HepG2 (cell line): Measurements from ENCODE around the gene MYO19. TPM values are rescaled to one million over a fixed set of nuclear protein-coding genes. Genes with fewer than 3 reads are reported as not detected.
A peak's percentile ranks its signal among the peaks of the same experiment; 100 is the strongest.

Source experiments
- ARNT2 ChIP-seq: sonication (generic); formaldehyde crosslinking; IDR thresholded peaks from 2 replicates; pipeline ENCODE4 v1.8.0; 2022; ENCODE audit warnings: mild to moderate bottlenecking, low read depth, missing genetic modification reagents, moderate library complexity
- CC2D1A ChIP-seq: sonication (generic); formaldehyde crosslinking; IDR thresholded peaks from 2 replicates; pipeline ENCODE4 v1.8.1; 2023; ENCODE audit warnings: mild to moderate bottlenecking, missing genetic modification reagents
- DPF2 ChIP-seq: sonication (generic); formaldehyde crosslinking; IDR thresholded peaks from 2 replicates; pipeline ENCODE4 v1.4.0; 2020; ENCODE audit warnings: mild to moderate bottlenecking, low read depth, missing genetic modification reagents, borderline replicate concordance
- FOXA3 ChIP-seq: IDR thresholded peaks from 2 replicates; pipeline ENCODE4 v1.6.1; 2016; ENCODE audit warnings: missing genetic modification reagents, missing compliant biosample characterization
- HDAC6 ChIP-seq: fragments of 200-600 bp; sonication (generic); IDR thresholded peaks from 2 replicates; pipeline ENCODE4 v1.7.0; 2017; ENCODE audit warnings: mild to moderate bottlenecking, antibody characterized with exemption, low read length, low read depth
- ISL2 ChIP-seq: sonication (generic); formaldehyde crosslinking; IDR thresholded peaks from 2 replicates; pipeline ENCODE4 v1.5.0; 2020; ENCODE audit warnings: missing genetic modification reagents
- JUNB ChIP-seq: sonication (generic); formaldehyde crosslinking; IDR thresholded peaks from 2 replicates; pipeline ENCODE4 v1.8.0; 2022; ENCODE audit warnings: missing genetic modification reagents, mild to moderate bottlenecking, borderline replicate concordance
- KLF12 ChIP-seq: sonication (generic); formaldehyde crosslinking; IDR thresholded peaks from 2 replicates; pipeline ENCODE4 v1.4.0; 2020; ENCODE audit warnings: missing genetic modification reagents, borderline replicate concordance
- LCORL ChIP-seq, 2 experiments: fragments of 450-650 bp in 1 of 2; sonication (generic) in 1 of 2; formaldehyde crosslinking in 1 of 2; IDR thresholded peaks; 2 replicates each; pipeline versions ENCODE4 v1.5.0 to v1.6.1; 2017 to 2020; ENCODE audit warnings: antibody characterized with exemption in 1 of 2, missing genetic modification reagents in 1 of 2
- MYNN ChIP-seq: sonication (generic); formaldehyde crosslinking; IDR thresholded peaks from 2 replicates; pipeline ENCODE4 v1.4.0; 2020; ENCODE audit warnings: mild to moderate bottlenecking, low read depth, missing genetic modification reagents
- NFE2L2 ChIP-seq: fragments of 150-350 bp; IDR thresholded peaks from 2 replicates; pipeline ENCODE4 v1.6.1; 2014; ENCODE audit warnings: low read length
- NR3C1 ChIP-seq: sonication (generic); formaldehyde crosslinking; IDR thresholded peaks from 2 replicates; pipeline ENCODE4 v1.4.0; 2020; ENCODE audit warnings: missing genetic modification reagents
- PHF20 ChIP-seq: sonication (generic); formaldehyde crosslinking; IDR thresholded peaks from 2 replicates; pipeline ENCODE4 v1.5.0; 2020; ENCODE audit warnings: mild to moderate bottlenecking, missing genetic modification reagents
- RFXANK ChIP-seq: IDR thresholded peaks from 2 replicates; pipeline ENCODE4 v1.6.1; 2016
- TCF7L2 ChIP-seq: IDR thresholded peaks from 2 replicates; pipeline ENCODE4 v1.6.1; 2011; ENCODE audit warnings: mild to moderate bottlenecking, low read depth, low read length, moderate library complexity
- TOE1 ChIP-seq: sonication (generic); formaldehyde crosslinking; IDR thresholded peaks from 2 replicates; pipeline ENCODE4 v1.4.0; 2020; ENCODE audit warnings: mild to moderate bottlenecking, missing genetic modification reagents
- ZNF33B ChIP-seq: sonication (generic); formaldehyde crosslinking; IDR thresholded peaks from 2 replicates; pipeline ENCODE4 v1.5.1; 2020; ENCODE audit warnings: mild to moderate bottlenecking, missing genetic modification reagents
- ZNF343 ChIP-seq: sonication (generic); formaldehyde crosslinking; IDR thresholded peaks from 2 replicates; pipeline ENCODE4 v1.4.0; 2020; ENCODE audit warnings: mild to moderate bottlenecking, missing genetic modification reagents
- ZNF652 ChIP-seq: IDR thresholded peaks from 2 replicates; pipeline ENCODE4 v1.6.1; 2016; ENCODE audit warnings: low read depth, borderline replicate concordance
- ZNF879 ChIP-seq: sonication (generic); formaldehyde crosslinking; IDR thresholded peaks from 2 replicates; pipeline ENCODE4 v1.8.1; 2023; ENCODE audit warnings: missing genetic modification reagents
- polyA plus RNA-seq, 8 experiments: library from polyadenylated mRNA; depleted of rRNA in 3 of 8; stranded (reverse) in 7 of 8; unstranded in 1 of 8; fragments of >200 nt; fragmentation: Illumina TruSeq in 4 of 8; extraction: Trizol in 4 of 8; gene quantifications; 2 replicates each; pipeline versions ENCODE4 v1.2.1 to v1.2.3, GENCODE V29; 2011 to 2016; ENCODE audit warnings: low read depth in 4 of 8, missing spikeins in 1 of 8, mixed read lengths in 1 of 8; ENCODE audit not compliant: insufficient read depth in 1 of 8
- total RNA-seq, 5 experiments: library from RNA; depleted of rRNA; stranded (reverse); fragments of >200 nt; fragmentation: Illumina TruSeq; extraction: Trizol; gene quantifications; 2 replicates each; pipeline ENCODE4 v1.2.3, GENCODE V29; 2016; ENCODE audit warnings: low read depth in 1 of 5
- TF ChIP-seq, protein P1 (sequence below): sonication (generic); formaldehyde crosslinking; IDR thresholded peaks from 2 replicates; pipeline ENCODE4 v1.5.0; 2020; ENCODE audit warnings: mild to moderate bottlenecking, missing genetic modification reagents
- TF ChIP-seq, protein P2 (sequence below): IDR thresholded peaks from 2 replicates; pipeline ENCODE4 v1.6.1; 2016; ENCODE audit warnings: control low read depth
- TF ChIP-seq, protein P3 (sequence below): sonication (generic); formaldehyde crosslinking; IDR thresholded peaks from 2 replicates; pipeline ENCODE4 v1.5.0; 2020; ENCODE audit warnings: missing genetic modification reagents, mild to moderate bottlenecking, borderline replicate concordance
- TF ChIP-seq, protein P4 (sequence below), 2 experiments: fragments of 450-650 bp in 1 of 2; sonication (generic) in 1 of 2; formaldehyde crosslinking; IDR thresholded peaks; 2 replicates each; pipeline versions ENCODE4 v1.5.0 to v1.8.0; 2020 to 2022; ENCODE audit warnings: mild to moderate bottlenecking in 1 of 2, missing genetic modification reagents in 1 of 2
- TF ChIP-seq, protein P5 (sequence below): sonication (generic); formaldehyde crosslinking; IDR thresholded peaks from 2 replicates; pipeline ENCODE4 v1.4.0; 2020; ENCODE audit warnings: mild to moderate bottlenecking, missing genetic modification reagents

The MYO19 gene
- total and polyA plus RNA-seq, 2 of the 13 experiments (the other 11 are each of a cell fraction or from before 2014, with no cell fraction given): 75.7 to 82.3 TPM

DNA sequence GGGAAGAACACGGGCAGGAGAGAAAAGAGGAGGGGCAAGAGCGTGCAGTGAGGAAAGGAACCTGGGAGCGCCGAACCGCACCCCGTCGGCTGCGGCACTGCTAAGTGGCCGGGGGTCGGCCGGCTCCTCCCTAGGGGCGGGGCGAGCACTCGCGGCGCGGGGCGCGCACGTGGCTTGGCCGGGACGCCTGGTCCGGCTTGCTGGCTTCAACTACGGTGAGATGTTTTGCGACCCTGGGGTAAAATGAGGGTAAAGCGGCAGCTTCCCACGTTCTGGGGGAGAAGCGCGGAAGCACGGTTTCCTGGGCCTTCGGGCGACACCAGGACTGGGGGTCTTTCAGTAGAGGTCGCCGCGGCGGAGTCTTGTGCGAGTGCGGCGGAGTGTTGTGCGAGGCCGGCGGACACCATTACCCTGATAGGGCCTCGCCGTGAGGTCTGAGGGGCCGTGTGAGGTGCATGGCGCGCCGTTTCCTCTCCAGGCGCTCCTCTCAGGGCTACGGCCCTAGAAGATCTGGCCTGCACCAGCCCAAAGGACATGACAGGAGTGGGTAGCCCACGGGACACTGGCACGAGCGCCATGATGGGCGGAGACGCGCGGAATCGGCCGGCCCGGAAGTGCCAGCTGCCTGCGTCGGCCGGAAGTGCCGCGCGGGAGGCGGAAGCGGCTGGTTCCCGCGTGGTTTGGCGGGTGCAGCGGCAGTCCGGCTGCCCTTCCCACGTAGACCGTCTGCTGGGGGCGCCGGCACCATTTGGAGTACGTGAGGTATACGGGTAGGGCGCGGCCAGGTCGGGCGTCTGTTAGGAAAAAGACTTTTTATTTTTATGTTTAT lies at the start of gene MYO19, which contains the start of gene PIGW (continued):
- TF ChIP-seq, protein P1, sequence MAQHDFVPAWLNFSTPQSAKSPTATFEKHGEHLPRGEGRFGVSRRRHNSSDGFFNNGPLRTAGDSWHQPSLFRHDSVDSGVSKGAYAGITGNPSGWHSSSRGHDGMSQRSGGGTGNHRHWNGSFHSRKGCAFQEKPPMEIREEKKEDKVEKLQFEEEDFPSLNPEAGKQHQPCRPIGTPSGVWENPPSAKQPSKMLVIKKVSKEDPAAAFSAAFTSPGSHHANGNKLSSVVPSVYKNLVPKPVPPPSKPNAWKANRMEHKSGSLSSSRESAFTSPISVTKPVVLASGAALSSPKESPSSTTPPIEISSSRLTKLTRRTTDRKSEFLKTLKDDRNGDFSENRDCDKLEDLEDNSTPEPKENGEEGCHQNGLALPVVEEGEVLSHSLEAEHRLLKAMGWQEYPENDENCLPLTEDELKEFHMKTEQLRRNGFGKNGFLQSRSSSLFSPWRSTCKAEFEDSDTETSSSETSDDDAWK (CRISPR knock-in tag): no peak
- no peak for TF ChIP-seq TCF7L2
- peak; percentile 90; the same call in 1 of the 2 replicates for TF ChIP-seq KLF12 (CRISPR knock-in tag)
- TF ChIP-seq PHF20: peak; percentile 89
- no peak for TF ChIP-seq DPF2 (CRISPR knock-in tag)
- peak; percentile 61 for TF ChIP-seq ISL2 (CRISPR knock-in tag)
- TF ChIP-seq, protein P2, sequence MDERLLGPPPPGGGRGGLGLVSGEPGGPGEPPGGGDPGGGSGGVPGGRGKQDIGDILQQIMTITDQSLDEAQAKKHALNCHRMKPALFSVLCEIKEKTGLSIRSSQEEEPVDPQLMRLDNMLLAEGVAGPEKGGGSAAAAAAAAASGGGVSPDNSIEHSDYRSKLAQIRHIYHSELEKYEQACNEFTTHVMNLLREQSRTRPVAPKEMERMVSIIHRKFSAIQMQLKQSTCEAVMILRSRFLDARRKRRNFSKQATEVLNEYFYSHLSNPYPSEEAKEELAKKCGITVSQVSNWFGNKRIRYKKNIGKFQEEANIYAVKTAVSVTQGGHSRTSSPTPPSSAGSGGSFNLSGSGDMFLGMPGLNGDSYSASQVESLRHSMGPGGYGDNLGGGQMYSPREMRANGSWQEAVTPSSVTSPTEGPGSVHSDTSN (CRISPR knock-in tag): no peak
- TF ChIP-seq, protein P3, sequence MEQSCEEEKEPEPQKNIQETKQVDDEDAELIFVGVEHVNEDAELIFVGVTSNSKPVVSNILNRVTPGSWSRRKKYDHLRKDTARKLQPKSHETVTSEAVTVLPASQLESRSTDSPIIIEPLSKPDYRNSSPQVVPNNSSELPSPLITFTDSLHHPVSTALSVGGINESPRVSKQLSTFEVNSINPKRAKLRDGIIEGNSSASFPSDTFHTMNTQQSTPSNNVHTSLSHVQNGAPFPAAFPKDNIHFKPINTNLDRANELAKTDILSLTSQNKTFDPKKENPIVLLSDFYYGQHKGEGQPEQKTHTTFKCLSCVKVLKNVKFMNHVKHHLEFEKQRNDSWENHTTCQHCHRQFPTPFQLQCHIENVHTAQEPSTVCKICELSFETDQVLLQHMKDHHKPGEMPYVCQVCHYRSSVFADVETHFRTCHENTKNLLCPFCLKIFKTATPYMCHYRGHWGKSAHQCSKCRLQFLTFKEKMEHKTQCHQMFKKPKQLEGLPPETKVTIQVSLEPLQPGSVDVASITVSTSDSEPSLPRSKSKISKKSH (CRISPR knock-in tag): peak; percentile 89; the same call in 1 of the 2 replicates
- TF ChIP-seq, protein P4, sequence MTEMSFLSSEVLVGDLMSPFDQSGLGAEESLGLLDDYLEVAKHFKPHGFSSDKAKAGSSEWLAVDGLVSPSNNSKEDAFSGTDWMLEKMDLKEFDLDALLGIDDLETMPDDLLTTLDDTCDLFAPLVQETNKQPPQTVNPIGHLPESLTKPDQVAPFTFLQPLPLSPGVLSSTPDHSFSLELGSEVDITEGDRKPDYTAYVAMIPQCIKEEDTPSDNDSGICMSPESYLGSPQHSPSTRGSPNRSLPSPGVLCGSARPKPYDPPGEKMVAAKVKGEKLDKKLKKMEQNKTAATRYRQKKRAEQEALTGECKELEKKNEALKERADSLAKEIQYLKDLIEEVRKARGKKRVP (CRISPR knock-in tag; IDR thresholded peaks at IDR 0.05): no peak
- peak; percentile 93 for TF ChIP-seq ARNT2 (CRISPR knock-in tag)
- no peak for TF ChIP-seq HDAC6
- TF ChIP-seq ZNF879 (CRISPR knock-in tag): peak; percentile 77; the same call in 1 of the 2 replicates
- TF ChIP-seq NFE2L2: no peak
- TF ChIP-seq JUNB (CRISPR knock-in tag): no peak
- no peak for TF ChIP-seq MYNN (CRISPR knock-in tag)
- TF ChIP-seq TOE1 (CRISPR knock-in tag): 0 out of 2 replicates have a peak, but pooled peaks have one; percentile 33
- TF ChIP-seq, protein P5, sequence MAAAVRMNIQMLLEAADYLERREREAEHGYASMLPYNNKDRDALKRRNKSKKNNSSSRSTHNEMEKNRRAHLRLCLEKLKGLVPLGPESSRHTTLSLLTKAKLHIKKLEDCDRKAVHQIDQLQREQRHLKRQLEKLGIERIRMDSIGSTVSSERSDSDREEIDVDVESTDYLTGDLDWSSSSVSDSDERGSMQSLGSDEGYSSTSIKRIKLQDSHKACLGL (CRISPR knock-in tag): peak; percentile 95; the same call in 1 of the 2 replicates
- 0 out of 2 replicates have a peak, but pooled peaks have one; percentile 17 for TF ChIP-seq CC2D1A (CRISPR knock-in tag)
- no peak for TF ChIP-seq NR3C1
- 0 out of 2 replicates have a peak, but pooled peaks have one; percentile 55 for TF ChIP-seq ZNF33B (CRISPR knock-in tag)
- no peak for TF ChIP-seq LCORL (IDR thresholded peaks at IDR 0.05)
- peak; percentile 39; the same call in 1 of the 2 replicates for TF ChIP-seq LCORL (CRISPR knock-in tag; IDR thresholded peaks at IDR 0.05)
- TF ChIP-seq ZNF652 (CRISPR knock-in tag): no peak
- no peak; the same call in 1 of the 2 replicates for TF ChIP-seq ZNF343
- TF ChIP-seq FOXA3: peak; percentile 42; the same call in 1 of the 2 replicates
- peak; percentile 21; the same call in 1 of the 2 replicates for TF ChIP-seq RFXANK
